Tibial nerve (tissue), 3 donors: ENCODE results near the gene ST3GAL2.

Experiments used
- POLR2A ChIP-seq, 2 donors: fragments of 450-650 bp; IDR thresholded peaks; one replicate each; pipeline ENCODE4 v1.6.1; 2017; ENCODE audit warnings: antibody characterized with exemption in 2 of 2, mild to moderate bottlenecking in 2 of 2, moderate library complexity in 2 of 2
- TF ChIP-seq, protein P1 (sequence below), 5 experiments: fragments of 200-600 bp in 3 of 5; fragments of 450-650 bp in 2 of 5; sonication (generic) in 3 of 5; IDR thresholded peaks; one replicate each; pipeline ENCODE4 v1.5.1; 2016 to 2019; ENCODE audit warnings: antibody characterized with exemption in 5 of 5, mild to moderate bottlenecking in 3 of 5, moderate library complexity in 2 of 5

DNA sequence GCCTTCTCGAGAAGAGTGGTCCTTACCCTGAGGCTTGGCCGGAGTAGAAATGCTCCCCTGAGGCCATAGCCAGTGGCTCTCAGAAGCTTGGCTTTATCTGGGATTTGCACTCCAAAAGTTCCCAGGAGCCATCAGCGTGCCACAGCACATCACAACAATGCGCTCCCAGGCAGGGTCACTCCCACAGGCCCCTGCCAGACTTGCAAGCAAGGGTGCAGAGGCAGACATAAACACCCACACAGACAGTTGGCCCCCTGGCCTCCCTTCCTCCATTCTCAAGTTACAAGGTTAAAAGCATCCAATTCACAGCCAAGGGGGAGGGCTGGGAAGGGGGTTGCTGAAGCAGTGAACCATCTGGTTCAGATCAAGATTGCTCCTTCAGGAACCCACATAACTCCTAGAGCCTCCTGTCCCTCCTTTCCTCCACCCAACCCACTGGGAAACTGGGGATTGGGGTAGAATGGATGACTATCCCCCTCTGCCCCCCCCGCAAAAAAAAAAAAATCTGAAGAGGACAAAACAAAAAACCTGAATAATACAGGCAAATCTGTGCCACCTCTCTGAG, 1.8 kb downstream of the ST3GAL2 start:
- no peak for TF ChIP-seq POLR2A (IDR thresholded peaks at IDR 0.05)
- TF ChIP-seq, protein P1, sequence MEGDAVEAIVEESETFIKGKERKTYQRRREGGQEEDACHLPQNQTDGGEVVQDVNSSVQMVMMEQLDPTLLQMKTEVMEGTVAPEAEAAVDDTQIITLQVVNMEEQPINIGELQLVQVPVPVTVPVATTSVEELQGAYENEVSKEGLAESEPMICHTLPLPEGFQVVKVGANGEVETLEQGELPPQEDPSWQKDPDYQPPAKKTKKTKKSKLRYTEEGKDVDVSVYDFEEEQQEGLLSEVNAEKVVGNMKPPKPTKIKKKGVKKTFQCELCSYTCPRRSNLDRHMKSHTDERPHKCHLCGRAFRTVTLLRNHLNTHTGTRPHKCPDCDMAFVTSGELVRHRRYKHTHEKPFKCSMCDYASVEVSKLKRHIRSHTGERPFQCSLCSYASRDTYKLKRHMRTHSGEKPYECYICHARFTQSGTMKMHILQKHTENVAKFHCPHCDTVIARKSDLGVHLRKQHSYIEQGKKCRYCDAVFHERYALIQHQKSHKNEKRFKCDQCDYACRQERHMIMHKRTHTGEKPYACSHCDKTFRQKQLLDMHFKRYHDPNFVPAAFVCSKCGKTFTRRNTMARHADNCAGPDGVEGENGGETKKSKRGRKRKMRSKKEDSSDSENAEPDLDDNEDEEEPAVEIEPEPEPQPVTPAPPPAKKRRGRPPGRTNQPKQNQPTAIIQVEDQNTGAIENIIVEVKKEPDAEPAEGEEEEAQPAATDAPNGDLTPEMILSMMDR (IDR thresholded peaks at IDR 0.05): no peak
